HG03097 (cell line): ENCODE data around the gene JAKMIP1.
"Not testable (repeated sequence)": the region's sequence is repeated elsewhere in the genome, so short reads cannot be mapped to it uniquely, and the experiment has no call there.

Source experiments
- ATAC-seq: cut with Tn5 transposase; IDR thresholded peaks from one replicate; pipeline ENCODE4 v1.9.1; 2021; ENCODE audit not compliant: unreplicated experiment, low FRiP score

Gene JAKMIP1

GRCh38 chr4:6023731-6024130 is 176.6 kb downstream of the JAKMIP1 start:
- ATAC-seq = no peak

GRCh38 chr4:6022607-6023288 is 177.6 kb downstream of the JAKMIP1 start:
- no peak for ATAC-seq

- ATAC-seq = no peak
Observed at GRCh38 chr4:6021831-6022606, 178.3 kb downstream of the JAKMIP1 start.

- ATAC-seq = no peak
Observed at GRCh38 chr4:6020613-6021012, 179.7 kb downstream of the JAKMIP1 start.

GRCh38 chr4:6019316-6020263 is 180.8 kb downstream of the JAKMIP1 start:
- ATAC-seq = no peak

GRCh38 chr4:6018331-6018730 is 182.0 kb downstream of the JAKMIP1 start, which contains the start of gene C4orf50:
Gene C4orf50, minus strand, starts transcription at chr4:6018431.
- ATAC-seq = no peak

GRCh38 chr4:6017800-6018199 is 182.5 kb downstream of the JAKMIP1 start:
- ATAC-seq = no peak

- ATAC-seq = no peak
Observed at GRCh38 chr4:6017030-6017429, 183.3 kb downstream of the JAKMIP1 start.

- ATAC-seq = no peak
Observed at GRCh38 chr4:6013564-6013963, 186.8 kb downstream of the JAKMIP1 start.

- no peak for ATAC-seq
Observed at GRCh38 chr4:6012200-6012599, 188.1 kb downstream of the JAKMIP1 start.

GRCh38 chr4:6011686-6012085 is 188.7 kb downstream of the JAKMIP1 start:
- no peak for ATAC-seq

- ATAC-seq = no peak
Observed at GRCh38 chr4:6011271-6011671, 189.1 kb downstream of the JAKMIP1 start.

GRCh38 chr4:6010789-6011188 is 189.6 kb downstream of the JAKMIP1 start:
- ATAC-seq = no peak

- no peak for ATAC-seq
Observed at GRCh38 chr4:6009452-6009851, 190.9 kb downstream of the JAKMIP1 start.

- no peak for ATAC-seq
Observed at GRCh38 chr4:6008766-6009385, 191.5 kb downstream of the JAKMIP1 start.

GRCh38 chr4:6008092-6008551 is 192.2 kb downstream of the JAKMIP1 start:
- ATAC-seq = no peak

GRCh38 chr4:6005175-6005574 is 195.2 kb downstream of the JAKMIP1 start:
- no peak for ATAC-seq

GRCh38 chr4:6003485-6003884 is 196.9 kb downstream of the JAKMIP1 start:
- ATAC-seq = not testable (repeated sequence)

- ATAC-seq = no peak
Observed at GRCh38 chr4:6002926-6003325, 197.4 kb downstream of the JAKMIP1 start.

- no peak for ATAC-seq
Observed at GRCh38 chr4:6002492-6002833, 197.9 kb downstream of the JAKMIP1 start.
